Neural crest cell (in vitro differentiated cells): ENCODE data around the gene UAP1. TPM values are rescaled to one million over a fixed set of nuclear protein-coding genes. Genes with fewer than 3 reads are reported as not detected.

Source experiments
- DNase-seq: peaks from one replicate; pipeline ENCODE4 v3.0.0; 2021; ENCODE audit warnings: low read depth, mixed read lengths, low spot score
- H3K27ac Mint-ChIP-seq: one replicate; pipeline ENCODE4 v1.8.0; 2021; ENCODE audit warnings: mild to moderate bottlenecking, mixed read lengths; ENCODE audit not compliant: unreplicated experiment
- H3K27me3 Mint-ChIP-seq: 2 replicates; pipeline ENCODE4 v1.8.0; 2021; ENCODE audit warnings: low read depth, mild to moderate bottlenecking, mixed read lengths
- H3K36me3 Mint-ChIP-seq: 2 replicates; pipeline ENCODE4 v1.8.0; 2021; ENCODE audit warnings: low read depth, mild to moderate bottlenecking, mixed read lengths
- H3K4me1 Mint-ChIP-seq: 2 replicates; pipeline ENCODE4 v1.8.0; 2021; ENCODE audit warnings: mixed read lengths
- H3K4me3 Mint-ChIP-seq: one replicate; pipeline ENCODE4 v1.8.0; 2021; ENCODE audit warnings: mild to moderate bottlenecking, mixed read lengths
- H3K9me3 Mint-ChIP-seq: 2 replicates; pipeline ENCODE4 v1.8.0; 2021; ENCODE audit warnings: mixed read lengths
- CTCF ChIP-seq: fragments of 200-600 bp; sonication (generic); conservative IDR thresholded peaks from 2 replicates; pipeline ENCODE4 v1.5.0; 2021; ENCODE audit warnings: antibody characterized with exemption, mild to moderate bottlenecking
- total RNA-seq: library from RNA; stranded (reverse); gene quantifications from 2 replicates; pipeline ENCODE4 v1.2.1, GENCODE V29; 2021

Gene UAP1
- total RNA-seq, 1 donor from 2014 or later = 34.1 TPM

- TF ChIP-seq CTCF = no peak
- no peak overlapping the region for H3K4me3 Mint-ChIP-seq
- DNase-seq = no peak
- no peaks in the 10 kb centered on the region for H3K27me3 Mint-ChIP-seq
- no peak overlapping the region for H3K27ac Mint-ChIP-seq
- H3K36me3 Mint-ChIP-seq = no peaks in the 10 kb centered on the region
- no peaks in the 10 kb centered on the region for H3K4me1 Mint-ChIP-seq
- H3K9me3 Mint-ChIP-seq = peaks cover 4% of the 10 kb centered on the region
Observed at GRCh38 chr1:162548170-162548569, 13.4 kb upstream of the UAP1 start.

GRCh38 chr1:162549001-162549400 lies 12.5 kb upstream of the UAP1 start:
- Mint-ChIP-seq H3K4me1 (no peaks in the 10 kb centered on the region), H3K36me3 (no peaks in the 10 kb centered on the region), H3K4me3 (no peak overlapping the region), H3K9me3 (no peaks in the 10 kb centered on the region), H3K27ac (no peak overlapping the region), H3K27me3 (no peaks in the 10 kb centered on the region)
- no peak for DNase-seq
- TF ChIP-seq CTCF = no peak

- H3K4me1 Mint-ChIP-seq = no peaks in the 10 kb centered on the region
- H3K9me3 Mint-ChIP-seq = no peaks in the 10 kb centered on the region
- H3K4me3 Mint-ChIP-seq = no peak overlapping the region
- DNase-seq = no peak
- H3K27ac Mint-ChIP-seq = no peak overlapping the region
- TF ChIP-seq CTCF = no peak
- H3K36me3 Mint-ChIP-seq = no peaks in the 10 kb centered on the region
- no peaks in the 10 kb centered on the region for H3K27me3 Mint-ChIP-seq
Observed at GRCh38 chr1:162550925-162551324, 10.6 kb upstream of the UAP1 start.

- Mint-ChIP-seq H3K9me3 (no peaks in the 10 kb centered on the region), H3K27ac (no peak overlapping the region), H3K4me3 (no peak overlapping the region), H3K4me1 (no peaks in the 10 kb centered on the region), H3K27me3 (no peaks in the 10 kb centered on the region), H3K36me3 (no peaks in the 10 kb centered on the region)
- no peak for TF ChIP-seq CTCF
- DNase-seq = no peak
Observed at GRCh38 chr1:162551969-162552683, 9.4 kb upstream of the UAP1 start.

- H3K4me1 Mint-ChIP-seq = no peaks in the 10 kb centered on the region
- no peak for TF ChIP-seq CTCF
- DNase-seq = no peak
- H3K27me3 Mint-ChIP-seq = no peaks in the 10 kb centered on the region
- H3K36me3 Mint-ChIP-seq = no peaks in the 10 kb centered on the region
- H3K4me3 Mint-ChIP-seq = no peak overlapping the region
- no peak overlapping the region for H3K27ac Mint-ChIP-seq
- no peaks in the 10 kb centered on the region for H3K9me3 Mint-ChIP-seq
Observed at GRCh38 chr1:162552684-162553252, 8.8 kb upstream of the UAP1 start.
